B cell (primary cell): ENCODE data around the gene SLC2A14.

ENCODE experiments used
- CTCF ChIP-seq: fragments of 200-600 bp; IDR thresholded peaks from one replicate; pipeline ENCODE4 v1.8.0; 2022; ENCODE audit warnings: antibody characterized with exemption, mild to moderate bottlenecking
- EZH2 ChIP-seq: IDR thresholded peaks from 2 replicates; pipeline ENCODE4 v1.6.1; 2012; ENCODE audit warnings: borderline replicate concordance, low read depth, mild to moderate bottlenecking, moderate library complexity, low read length; ENCODE audit not compliant: insufficient read depth, poor library complexity, severe bottlenecking

DNA sequence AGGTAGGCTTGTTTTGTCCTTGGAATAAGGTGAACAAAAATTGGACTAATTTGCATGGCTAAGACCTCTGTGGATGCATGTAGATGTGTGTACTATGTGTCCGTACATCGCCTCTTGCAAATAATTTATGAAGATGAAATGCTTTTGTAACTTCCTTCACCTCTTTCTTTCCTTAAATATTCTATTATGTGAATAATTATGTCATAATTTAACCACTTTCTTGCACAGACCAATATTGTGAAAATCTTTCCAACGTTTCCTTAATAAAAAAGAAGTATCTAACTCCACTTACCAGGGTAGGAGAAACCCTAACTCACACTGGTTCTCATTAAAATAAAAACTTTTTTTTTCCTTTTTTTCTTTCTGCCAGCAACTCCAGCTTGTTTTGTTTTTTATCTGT, 79.5 kb downstream of the SLC2A14 start:
- no peak for TF ChIP-seq CTCF
- TF ChIP-seq EZH2 = no peak
